Colonic mucosa (tissue), 4 donors: ENCODE results near the gene C5orf63. TPM values are rescaled to one million over a fixed set of nuclear protein-coding genes. Genes with fewer than 3 reads are reported as not detected.

ENCODE experiments used
- DNase-seq: peaks from one replicate; pipeline ENCODE4 v3.0.0-alpha.2; 2020
- H3K27ac ChIP-seq: fragments of 200-600 bp; one replicate; pipeline ENCODE4 v1.8.0; 2021
- H3K27me3 ChIP-seq: fragments of 200-600 bp; one replicate; pipeline ENCODE4 v1.8.0; 2021
- H3K36me3 ChIP-seq: fragments of 200-600 bp; one replicate; pipeline ENCODE4 v1.8.0; 2021
- H3K4me1 ChIP-seq: fragments of 200-600 bp; one replicate; pipeline ENCODE4 v1.8.0; 2021; ENCODE audit warnings: mild to moderate bottlenecking
- H3K4me3 ChIP-seq: fragments of 200-600 bp; one replicate; pipeline ENCODE4 v1.8.0; 2021
- H3K9ac ChIP-seq, 2 donors: one replicate each; pipeline ENCODE4 v1.7.0; 2013; ENCODE audit warnings: control low read depth in 2 of 2, low read depth in 2 of 2, low read length in 2 of 2
- H3K9me3 ChIP-seq: fragments of 200-600 bp; one replicate; pipeline ENCODE4 v1.8.0; 2021
- intact Hi-C: fragments of 100-400 bp; cut with DNase I; formaldehyde crosslinking; loops from one replicate; pipeline ENCODE4 v1.14.1; 2022
- total RNA-seq, 2 donors: library from RNA; stranded (reverse); fragmentation: NEBNext Ultra II Directional in 1 of 2; extraction: Animal tissue kit (Norgen Biotek cat#: 25700) in 1 of 2; gene quantifications; one replicate each; pipeline ENCODE4 v1.2.1, GENCODE V29; 2021
- TF ChIP-seq, protein P1 (sequence below): fragments of 200-600 bp; IDR thresholded peaks from one replicate; pipeline ENCODE4 v1.8.0; 2022; ENCODE audit warnings: antibody characterized with exemption, mild to moderate bottlenecking
- donor health status: healthy.
- donor health status: DM: no; HTN: no; CAD: no.
- donor health status: DM: no; HTN: no; CAD: no.

The C5orf63 gene
- total RNA-seq, 2 donors from 2014 or later, result 10.3 to 12.2 TPM

DNA sequence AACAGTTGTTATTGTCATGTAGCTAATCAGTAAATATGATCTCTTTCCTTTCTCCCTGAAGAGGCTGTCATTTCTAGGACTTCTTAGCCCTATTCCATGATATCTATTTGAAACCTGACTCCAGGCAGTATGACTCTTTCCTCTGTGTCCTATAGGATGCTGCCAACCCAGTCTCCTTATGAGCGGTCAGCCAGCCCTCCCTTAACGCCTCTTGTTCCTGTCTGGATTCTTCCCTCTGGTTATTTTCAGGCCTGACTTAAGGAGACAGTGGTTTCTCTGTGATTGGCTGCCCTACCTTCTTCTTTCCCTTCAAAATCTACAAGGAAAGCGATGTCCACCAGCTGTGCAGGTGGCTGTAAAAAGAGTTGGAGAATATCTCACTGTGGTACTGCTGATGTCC is 19.4 kb upstream of the C5orf63 start:
- no peak overlapping the region for H3K9ac ChIP-seq
- H3K4me3 ChIP-seq, result no peak overlapping the region
- TF ChIP-seq, protein P1, sequence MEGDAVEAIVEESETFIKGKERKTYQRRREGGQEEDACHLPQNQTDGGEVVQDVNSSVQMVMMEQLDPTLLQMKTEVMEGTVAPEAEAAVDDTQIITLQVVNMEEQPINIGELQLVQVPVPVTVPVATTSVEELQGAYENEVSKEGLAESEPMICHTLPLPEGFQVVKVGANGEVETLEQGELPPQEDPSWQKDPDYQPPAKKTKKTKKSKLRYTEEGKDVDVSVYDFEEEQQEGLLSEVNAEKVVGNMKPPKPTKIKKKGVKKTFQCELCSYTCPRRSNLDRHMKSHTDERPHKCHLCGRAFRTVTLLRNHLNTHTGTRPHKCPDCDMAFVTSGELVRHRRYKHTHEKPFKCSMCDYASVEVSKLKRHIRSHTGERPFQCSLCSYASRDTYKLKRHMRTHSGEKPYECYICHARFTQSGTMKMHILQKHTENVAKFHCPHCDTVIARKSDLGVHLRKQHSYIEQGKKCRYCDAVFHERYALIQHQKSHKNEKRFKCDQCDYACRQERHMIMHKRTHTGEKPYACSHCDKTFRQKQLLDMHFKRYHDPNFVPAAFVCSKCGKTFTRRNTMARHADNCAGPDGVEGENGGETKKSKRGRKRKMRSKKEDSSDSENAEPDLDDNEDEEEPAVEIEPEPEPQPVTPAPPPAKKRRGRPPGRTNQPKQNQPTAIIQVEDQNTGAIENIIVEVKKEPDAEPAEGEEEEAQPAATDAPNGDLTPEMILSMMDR, result no peak
- H3K4me1 ChIP-seq, result no peaks in the 10 kb centered on the region
- DNase-seq, result no peak
- H3K27me3 ChIP-seq, result no peaks in the 10 kb centered on the region
- no peak overlapping the region for H3K27ac ChIP-seq
- no peaks in the 10 kb centered on the region for H3K9me3 ChIP-seq
- H3K36me3 ChIP-seq, result no peaks in the 10 kb centered on the region
- intact Hi-C loops, result no loop called here

DNA sequence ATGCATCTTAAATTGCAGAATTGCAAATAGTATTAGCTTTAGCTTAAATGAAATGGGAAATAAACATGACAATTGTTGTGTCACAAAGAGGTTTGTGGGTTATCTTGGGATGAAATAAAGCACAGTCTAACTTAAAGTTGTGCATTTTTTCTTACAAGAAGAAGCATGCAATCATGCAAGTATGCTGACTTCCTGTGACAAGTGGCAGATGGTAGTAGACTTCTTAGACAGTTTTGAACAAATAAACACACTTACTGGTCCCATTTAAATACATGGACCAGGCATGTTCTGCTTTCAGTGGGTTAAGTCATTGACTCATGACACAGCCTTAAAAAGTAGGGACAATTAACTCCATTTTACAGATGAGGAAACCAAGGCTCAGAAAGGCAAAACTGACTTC is 15.9 kb upstream of the C5orf63 start:
- H3K9ac ChIP-seq, result no peak overlapping the region
- TF ChIP-seq, protein P1, result no peak
- H3K36me3 ChIP-seq, result no peaks in the 10 kb centered on the region
- no peaks in the 10 kb centered on the region for H3K4me1 ChIP-seq
- intact Hi-C loops, result no loop called here
- H3K27me3 ChIP-seq, result no peaks in the 10 kb centered on the region
- H3K4me3 ChIP-seq, result no peak overlapping the region
- no peaks in the 10 kb centered on the region for H3K9me3 ChIP-seq
- H3K27ac ChIP-seq, result no peak overlapping the region
- no peak for DNase-seq

DNA sequence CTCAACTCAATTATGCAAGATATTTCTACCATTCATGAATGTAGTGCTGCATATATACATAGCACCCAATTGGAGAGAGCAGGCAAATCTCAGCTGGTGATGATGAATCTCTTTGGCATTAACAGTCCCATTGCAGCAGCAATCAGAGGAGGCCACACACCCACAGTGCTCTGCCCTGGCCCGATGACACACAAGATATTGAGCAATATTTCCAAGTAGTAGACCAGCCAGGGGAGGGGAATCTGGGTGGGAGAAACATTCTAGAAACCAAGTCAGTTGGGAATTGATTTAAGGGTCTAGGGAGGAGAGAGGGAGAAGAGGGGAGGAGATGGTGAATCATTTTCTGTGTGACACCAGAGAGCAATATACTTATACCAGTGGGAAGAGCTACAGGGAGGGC is 14.9 kb upstream of the C5orf63 start:
- Histone ChIP-seq H3K27me3 (no peaks in the 10 kb centered on the region), H3K9me3 (no peaks in the 10 kb centered on the region), H3K36me3 (no peaks in the 10 kb centered on the region), H3K27ac (no peak overlapping the region), H3K9ac (no peak overlapping the region), H3K4me1 (no peaks in the 10 kb centered on the region), H3K4me3 (no peak overlapping the region)
- intact Hi-C loops, result no loop called here
- peak; percentile 29 for DNase-seq
- TF ChIP-seq, protein P1, result no peak

DNA sequence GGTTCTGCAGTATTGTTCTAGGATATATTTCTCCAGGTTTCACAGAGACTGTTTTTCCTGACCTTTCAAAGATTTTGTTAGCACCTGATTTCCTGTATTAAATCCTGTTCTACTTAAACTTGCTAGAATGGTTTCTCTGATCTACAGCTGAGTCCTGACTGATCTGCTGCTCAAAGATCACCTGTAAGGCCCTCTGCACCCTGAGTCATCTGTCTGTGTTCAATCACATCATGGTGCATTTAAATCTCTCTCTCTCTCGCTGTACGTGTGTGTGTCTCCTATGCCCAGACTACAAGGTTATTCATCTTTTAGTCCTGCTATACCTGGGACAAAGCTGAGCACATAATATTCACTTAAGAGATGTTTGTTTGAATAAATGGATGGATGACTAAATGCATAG is 13.3 kb upstream of the C5orf63 start:
- intact Hi-C loops, result no loop called here
- Histone ChIP-seq H3K36me3 (no peaks in the 10 kb centered on the region), H3K9ac (no peak overlapping the region), H3K9me3 (no peaks in the 10 kb centered on the region), H3K27me3 (no peaks in the 10 kb centered on the region), H3K4me3 (no peak overlapping the region), H3K4me1 (no peaks in the 10 kb centered on the region), H3K27ac (no peak overlapping the region)
- TF ChIP-seq, protein P1, result no peak
- no peak for DNase-seq

DNA sequence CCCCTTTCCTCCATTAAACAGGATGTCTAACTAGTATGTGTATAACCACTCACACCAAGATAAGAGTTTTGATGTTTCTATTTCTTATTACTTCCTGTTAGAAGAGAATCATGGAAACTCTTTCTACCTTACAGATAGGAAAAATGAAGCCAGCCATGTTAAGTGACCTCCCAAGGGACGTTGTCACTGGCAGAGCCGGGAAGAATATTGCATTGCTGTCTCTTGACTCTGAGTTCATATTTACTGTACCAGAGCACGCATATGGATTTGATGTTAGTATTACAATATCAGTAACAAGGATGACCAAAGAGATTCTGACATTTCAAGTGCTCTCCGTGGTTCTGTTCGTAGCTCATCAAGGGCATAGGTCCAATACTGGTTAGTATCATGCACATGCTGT is 12.5 kb upstream of the C5orf63 start:
- Histone ChIP-seq H3K27ac (no peak overlapping the region), H3K27me3 (no peaks in the 10 kb centered on the region), H3K36me3 (no peaks in the 10 kb centered on the region), H3K4me1 (no peaks in the 10 kb centered on the region), H3K9me3 (no peaks in the 10 kb centered on the region), H3K4me3 (no peak overlapping the region), H3K9ac (no peak overlapping the region)
- intact Hi-C loops, result no loop called here
- no peak for DNase-seq
- TF ChIP-seq, protein P1, result no peak

DNA sequence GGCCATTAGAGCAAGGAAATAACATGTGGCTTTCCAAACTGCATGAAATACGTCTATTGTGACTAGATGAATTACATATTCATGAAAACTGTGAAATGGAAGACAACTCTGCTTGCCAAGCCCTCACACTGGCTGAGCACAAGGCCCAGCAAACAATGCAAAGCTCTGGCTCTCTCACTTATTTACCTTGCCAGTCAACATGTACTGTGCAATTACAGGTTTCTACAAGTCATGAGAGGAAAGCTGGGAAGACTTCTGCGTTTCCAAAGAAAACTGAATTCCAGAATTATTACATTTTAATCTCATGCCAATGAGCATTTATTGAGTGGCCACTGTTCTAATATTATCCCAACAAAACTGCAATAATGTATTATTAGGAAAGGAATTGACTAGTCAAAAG is 12.1 kb upstream of the C5orf63 start:
- no peak overlapping the region for H3K9ac ChIP-seq
- no peak overlapping the region for H3K27ac ChIP-seq
- no peaks in the 10 kb centered on the region for H3K36me3 ChIP-seq
- no peak overlapping the region for H3K4me3 ChIP-seq
- H3K27me3 ChIP-seq, result no peaks in the 10 kb centered on the region
- TF ChIP-seq, protein P1, result no peak
- H3K4me1 ChIP-seq, result no peaks in the 10 kb centered on the region
- no peaks in the 10 kb centered on the region for H3K9me3 ChIP-seq
- intact Hi-C loops, result no loop called here
- no peak for DNase-seq
